H9 (cell line): ENCODE data around the gene HMGN4. TPM values are rescaled to one million over a fixed set of nuclear protein-coding genes. Genes with fewer than 3 reads are reported as not detected.
A peak's percentile ranks its signal among the peaks of the same experiment; 100 is the strongest.

Experiments used
- DNase-seq: peaks from one replicate; pipeline ENCODE4 v3.0.0-alpha.2; 2017
- H2AFZ ChIP-seq: one replicate; pipeline ENCODE4 v1.6.1; 2013; ENCODE audit warnings: mild to moderate bottlenecking, low read length, control low read depth, moderate library complexity
- H2AK5ac ChIP-seq: 2 replicates; pipeline ENCODE4 v1.6.1; 2013; ENCODE audit warnings: low read length, control low read depth, mixed read lengths; ENCODE audit not compliant: insufficient read length
- H2BK120ac ChIP-seq: one replicate; pipeline ENCODE4 v1.6.1; 2013; ENCODE audit warnings: low read depth, mild to moderate bottlenecking, low read length, control low read depth, inconsistent platforms; ENCODE audit not compliant: poor library complexity, severe bottlenecking
- H2BK12ac ChIP-seq: 2 replicates; pipeline ENCODE4 v1.6.1; 2013; ENCODE audit warnings: low read length, control low read depth, mixed read lengths, low read depth; ENCODE audit not compliant: insufficient read length
- H2BK15ac ChIP-seq: 2 replicates; pipeline ENCODE4 v1.6.1; 2013; ENCODE audit warnings: low read depth, low read length, control low read depth
- H2BK20ac ChIP-seq: one replicate; pipeline ENCODE4 v1.6.1; 2013; ENCODE audit warnings: low read depth, mild to moderate bottlenecking, low read length, control low read depth, inconsistent platforms; ENCODE audit not compliant: poor library complexity, severe bottlenecking
- H2BK5ac ChIP-seq: 2 replicates; pipeline ENCODE4 v1.6.1; 2013; ENCODE audit warnings: low read length, control low read depth, mixed read lengths; ENCODE audit not compliant: insufficient read length
- H3K14ac ChIP-seq: 2 replicates; pipeline ENCODE4 v1.6.1; 2013; ENCODE audit warnings: low read length, control low read depth; ENCODE audit not compliant: insufficient read depth
- H3K18ac ChIP-seq: 2 replicates; pipeline ENCODE4 v1.6.1; 2013; ENCODE audit warnings: low read depth, mild to moderate bottlenecking, mixed read lengths, low read length, control low read depth; ENCODE audit not compliant: insufficient read length
- H3K23ac ChIP-seq: 2 replicates; pipeline ENCODE4 v1.6.1; 2013; ENCODE audit warnings: low read length, control low read depth, mixed read lengths, low read depth; ENCODE audit not compliant: insufficient read length
- H3K23me2 ChIP-seq: 2 replicates; pipeline ENCODE4 v1.6.1; 2013; ENCODE audit warnings: low read depth, mild to moderate bottlenecking, mixed read lengths, low read length, control low read depth; ENCODE audit not compliant: insufficient read length, poor library complexity, severe bottlenecking
- H3K27ac ChIP-seq: 2 replicates; pipeline ENCODE4 v1.5.1; 2013; ENCODE audit warnings: low read length, control low read depth, mixed read lengths, low read depth; ENCODE audit not compliant: insufficient read length
- H3K27me3 ChIP-seq: 2 replicates; pipeline ENCODE4 v1.6.1; 2013; ENCODE audit warnings: low read length, control low read depth, inconsistent platforms; ENCODE audit not compliant: insufficient read depth
- H3K4ac ChIP-seq: 2 replicates; pipeline ENCODE4 v1.6.1; 2013; ENCODE audit warnings: low read depth, mild to moderate bottlenecking, control low read depth, inconsistent platforms, low read length, moderate library complexity
- H3K4me1 ChIP-seq: 2 replicates; pipeline ENCODE4 v1.6.1; 2013; ENCODE audit warnings: low read length, control low read depth, inconsistent platforms; ENCODE audit not compliant: insufficient read depth
- H3K4me2 ChIP-seq: 2 replicates; pipeline ENCODE4 v1.6.1; 2013; ENCODE audit warnings: low read length, control low read depth, mixed read lengths; ENCODE audit not compliant: insufficient read length, insufficient read depth
- H3K56ac ChIP-seq: 2 replicates; pipeline ENCODE4 v1.6.1; 2013; ENCODE audit warnings: low read depth, mild to moderate bottlenecking, mixed read lengths, low read length, control low read depth; ENCODE audit not compliant: insufficient read length
- H3K79me1 ChIP-seq: 2 replicates; pipeline ENCODE4 v1.6.1; 2013; ENCODE audit warnings: low read depth, mild to moderate bottlenecking, moderate library complexity, low read length, control low read depth, inconsistent platforms; ENCODE audit not compliant: insufficient read depth, poor library complexity, severe bottlenecking
- H3K79me2 ChIP-seq: 2 replicates; pipeline ENCODE4 v1.6.1; 2013; ENCODE audit warnings: low read length, control low read depth, inconsistent platforms; ENCODE audit not compliant: insufficient read depth
- H3K9ac ChIP-seq: 2 replicates; pipeline ENCODE4 v1.6.1; 2013; ENCODE audit warnings: low read length, control low read depth, mixed read lengths; ENCODE audit not compliant: insufficient read length; ENCODE audit errors: extremely low read depth
- H3K9me3 ChIP-seq: one replicate; pipeline ENCODE4 v1.6.1; 2013; ENCODE audit warnings: low read depth, low read length, inconsistent platforms; ENCODE audit not compliant: control insufficient read depth
- H3T11ph ChIP-seq: one replicate; pipeline ENCODE4 v1.6.1; 2013; ENCODE audit warnings: mild to moderate bottlenecking, low read length, control low read depth, inconsistent platforms
- H4K20me1 ChIP-seq: one replicate; pipeline ENCODE4 v1.6.1; 2013; ENCODE audit not compliant: control insufficient read depth, insufficient read length, insufficient read depth
- H4K5ac ChIP-seq: 2 replicates; pipeline ENCODE4 v1.6.1; 2013; ENCODE audit warnings: low read depth, mild to moderate bottlenecking, mixed read lengths, low read length, control low read depth; ENCODE audit not compliant: insufficient read length
- H4K8ac ChIP-seq: replicated peaks from 2 replicates; pipeline ENCODE4 v1.6.1; 2013; ENCODE audit warnings: low read length, control low read depth, mixed read lengths, low read depth; ENCODE audit not compliant: insufficient read length
- H4K91ac ChIP-seq: 2 replicates; pipeline ENCODE4 v1.6.1; 2013; ENCODE audit warnings: low read depth, mild to moderate bottlenecking, moderate library complexity, mixed read lengths, low read length, control low read depth; ENCODE audit not compliant: insufficient read length
- H3K27ac Mint-ChIP-seq, 3 experiments: 2 replicates in 2 of 3; 3 replicates in 1 of 3; pipeline ENCODE4 v1.8.0; 2020 to 2021; ENCODE audit warnings: mixed read lengths in 3 of 3, mild to moderate bottlenecking in 1 of 3, moderate library complexity in 1 of 3
- H3K27me3 Mint-ChIP-seq: 2 replicates; pipeline ENCODE4 v1.8.0; 2021; ENCODE audit warnings: low read depth, mild to moderate bottlenecking, moderate library complexity, mixed read lengths
- H3K36me3 Mint-ChIP-seq, 3 experiments: 2 replicates in 2 of 3; 3 replicates in 1 of 3; pipeline ENCODE4 v1.8.0; 2020 to 2021; ENCODE audit warnings: low read depth in 3 of 3, mixed read lengths in 3 of 3; ENCODE audit not compliant: insufficient read depth in 1 of 3
- H3K4me1 Mint-ChIP-seq, 2 experiments: 2 replicates each; pipeline ENCODE4 v1.8.0; 2020; ENCODE audit warnings: mixed read lengths in 2 of 2
- H3K4me3 Mint-ChIP-seq, 2 experiments: 2 replicates in 1 of 2; 3 replicates in 1 of 2; pipeline ENCODE4 v1.8.0; 2020 to 2021; ENCODE audit warnings: mild to moderate bottlenecking in 2 of 2, mixed read lengths in 2 of 2, moderate library complexity in 1 of 2
- H3K9me3 Mint-ChIP-seq, 2 experiments: 2 replicates in 1 of 2; 3 replicates in 1 of 2; pipeline ENCODE4 v1.8.0; 2020; ENCODE audit warnings: mild to moderate bottlenecking in 2 of 2, mixed read lengths in 2 of 2, moderate library complexity in 1 of 2
- WGBS: extraction: QIAGEN DNeasy Blood & Tissue Kit; methylation state at CpG from one replicate; pipeline ENCODE4 v1.1.7; 2013; ENCODE audit warnings: missing lambda C conversion rate, low lambda C conversion rate, mixed read lengths; ENCODE audit not compliant: insufficient read length; ENCODE audit errors: extremely low coverage; 5-methylcytosine and 5-hydroxymethylcytosine counted together
- total RNA-seq: library from RNA; stranded (reverse); gene quantifications from 2 replicates; pipeline ENCODE4 v1.2.1, GENCODE V29; 2021
- TF ChIP-seq, protein P1 (sequence below): fragments of 200-600 bp; sonication (generic); conservative IDR thresholded peaks from 3 replicates; pipeline ENCODE4 v1.8.0; 2021; ENCODE audit warnings: antibody characterized with exemption, mild to moderate bottlenecking

The HMGN4 gene
- total RNA-seq, 1 experiment from 2014 or later: 50.4 TPM

DNA sequence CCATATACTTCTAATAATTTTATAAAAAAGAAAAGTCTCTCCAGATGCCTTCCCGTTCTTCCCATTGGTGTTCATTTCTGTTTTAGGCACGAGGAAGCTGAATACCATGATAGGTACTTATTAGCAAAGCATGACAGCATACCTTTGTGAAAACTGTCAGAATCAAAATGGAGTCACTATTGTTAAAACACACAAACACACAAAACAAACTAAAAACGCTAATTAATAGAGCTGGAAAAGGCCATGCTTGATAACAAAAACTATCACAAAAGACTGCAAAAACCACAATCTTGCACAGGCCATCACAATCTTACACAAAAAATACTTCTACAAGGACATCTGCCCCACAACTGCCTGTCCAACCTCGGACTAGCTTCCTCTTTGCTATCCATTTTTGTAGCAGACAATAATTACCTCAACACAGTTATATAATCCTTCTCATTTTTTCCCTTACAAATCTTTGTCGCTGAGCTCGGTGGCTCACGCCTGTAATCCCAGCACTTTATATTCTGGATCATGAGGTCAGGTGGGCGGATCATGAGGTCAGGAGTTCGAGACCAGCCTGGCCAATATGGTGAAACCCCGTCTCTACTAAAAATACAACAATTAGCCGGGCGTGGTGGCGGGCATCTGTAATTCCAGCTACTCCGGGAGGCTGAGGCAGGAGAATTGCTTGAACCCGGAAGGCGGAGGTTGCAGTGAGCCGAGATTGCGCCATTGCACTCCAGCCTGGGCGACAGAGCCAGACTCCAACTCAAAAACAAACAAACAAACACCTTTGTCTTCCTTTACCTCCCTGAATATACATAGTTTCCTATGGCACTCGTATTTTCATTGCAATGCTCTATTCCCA lies 55.3 kb downstream of the HMGN4 start:
- TF ChIP-seq, protein P1, sequence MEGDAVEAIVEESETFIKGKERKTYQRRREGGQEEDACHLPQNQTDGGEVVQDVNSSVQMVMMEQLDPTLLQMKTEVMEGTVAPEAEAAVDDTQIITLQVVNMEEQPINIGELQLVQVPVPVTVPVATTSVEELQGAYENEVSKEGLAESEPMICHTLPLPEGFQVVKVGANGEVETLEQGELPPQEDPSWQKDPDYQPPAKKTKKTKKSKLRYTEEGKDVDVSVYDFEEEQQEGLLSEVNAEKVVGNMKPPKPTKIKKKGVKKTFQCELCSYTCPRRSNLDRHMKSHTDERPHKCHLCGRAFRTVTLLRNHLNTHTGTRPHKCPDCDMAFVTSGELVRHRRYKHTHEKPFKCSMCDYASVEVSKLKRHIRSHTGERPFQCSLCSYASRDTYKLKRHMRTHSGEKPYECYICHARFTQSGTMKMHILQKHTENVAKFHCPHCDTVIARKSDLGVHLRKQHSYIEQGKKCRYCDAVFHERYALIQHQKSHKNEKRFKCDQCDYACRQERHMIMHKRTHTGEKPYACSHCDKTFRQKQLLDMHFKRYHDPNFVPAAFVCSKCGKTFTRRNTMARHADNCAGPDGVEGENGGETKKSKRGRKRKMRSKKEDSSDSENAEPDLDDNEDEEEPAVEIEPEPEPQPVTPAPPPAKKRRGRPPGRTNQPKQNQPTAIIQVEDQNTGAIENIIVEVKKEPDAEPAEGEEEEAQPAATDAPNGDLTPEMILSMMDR: no peak
- H3K27ac Mint-ChIP-seq: no peak overlapping the region; a peak in 1 of 7 replicates
- Histone ChIP-seq H2BK5ac (no peak overlapping the region), H3K4me1 (no peaks in the 10 kb centered on the region; the same call in 1 of the 2 replicates), H4K91ac (no peak overlapping the region), H3K79me2 (peaks cover 3% of the 10 kb centered on the region; the same call in 1 of the 2 replicates), H2BK20ac (no peak overlapping the region), H4K8ac (no peak overlapping the region), H2BK12ac (no peak overlapping the region), H3K23ac (no peak overlapping the region), H2AK5ac (no peak overlapping the region), H4K20me1 (no peaks in the 10 kb centered on the region), H3K4me2 (peak overlapping the region; percentile 99), H3K9me3 (no peaks in the 10 kb centered on the region), H3K9ac (no peak overlapping the region), H3K27me3 (no peaks in the 10 kb centered on the region), H3K4ac (no peak overlapping the region), H3T11ph (no peak overlapping the region), H2BK120ac (no peak overlapping the region), H3K14ac (no peak overlapping the region), H3K27ac (no peak overlapping the region), H4K5ac (no peak overlapping the region), H3K23me2 (peaks cover 21% of the 10 kb centered on the region), H3K56ac (no peak overlapping the region), H3K18ac (no peak overlapping the region), H3K79me1 (peaks cover 5% of the 10 kb centered on the region), H2AFZ (no peak overlapping the region), H2BK15ac (no peak overlapping the region)
- no peak for DNase-seq
- peaks cover 5% of the 10 kb centered on the region; the same call in 1 of the 2 replicates for H3K27me3 Mint-ChIP-seq
- H3K4me1 Mint-ChIP-seq: peaks cover 9 to 11% of the 10 kb centered on the region in 2 experiments
- H3K4me3 Mint-ChIP-seq: no peak overlapping the region
- peaks cover under 1 to 8% (median 7%) of the 10 kb centered on the region in 3 experiments; a peak in 5 of 7 replicates for H3K36me3 Mint-ChIP-seq
- H3K9me3 Mint-ChIP-seq: no peaks in the 10 kb centered on the region
- WGBS: no CpG with 5 or more reads among the region's 20 CpGs
